Stomach smooth muscle (tissue), 2 donors: ENCODE measurements around the gene CHIC2.

Experiments
- H3K27ac ChIP-seq: one replicate; pipeline ENCODE4 v1.7.0; 2013; ENCODE audit warnings: mild to moderate bottlenecking, low read length, inconsistent platforms
- H3K27me3 ChIP-seq, 2 donors: one replicate each; pipeline ENCODE4 v1.7.0; 2013; ENCODE audit warnings: low read length in 2 of 2; ENCODE audit not compliant: insufficient read depth in 2 of 2, control insufficient read depth in 1 of 2
- H3K36me3 ChIP-seq, 2 donors: one replicate each; pipeline ENCODE4 v1.7.0; 2013; ENCODE audit warnings: low read length in 2 of 2; ENCODE audit not compliant: control insufficient read depth in 2 of 2, insufficient read depth in 2 of 2
- H3K4me1 ChIP-seq: one replicate; pipeline ENCODE4 v1.7.0; 2013; ENCODE audit warnings: low read length; ENCODE audit not compliant: control insufficient read depth, insufficient read depth
- H3K4me3 ChIP-seq, 2 donors: one replicate each; pipeline ENCODE4 v1.7.0; 2013; ENCODE audit warnings: low read length in 2 of 2
- H3K9ac ChIP-seq, 2 donors: one replicate each; pipeline ENCODE4 v1.7.0; 2013; ENCODE audit warnings: low read length in 2 of 2, mild to moderate bottlenecking in 1 of 2
- H3K9me3 ChIP-seq, 2 donors: one replicate each; pipeline ENCODE4 v1.7.0; 2013; ENCODE audit warnings: low read length in 2 of 2; ENCODE audit not compliant: control insufficient read depth in 2 of 2
- donor health status: healthy.
- donor health status: Pancreatic carcinoma.

The CHIC2 gene

GRCh38 chr4:54092405-54093323, 28.3 kb upstream of the CHIC2 start:
- Histone ChIP-seq H3K4me1 (peaks cover 15% of the 10 kb centered on the region), H3K9ac (peak overlapping the region in 1 of 2 donors; percentile 19), H3K4me3 (peak overlapping the region; percentile 82 to 84), H3K9me3 (no peaks in the 10 kb centered on the region), H3K27ac (no peak overlapping the region), H3K36me3 (no peaks in the 10 kb centered on the region), H3K27me3 (peaks cover 57 to 66% of the 10 kb centered on the region in 2 donors)

- Histone ChIP-seq H3K9ac (peak overlapping the region; percentile 31 to 47), H3K27ac (no peak overlapping the region)
These were observed 27.4 kb upstream of the CHIC2 start for GRCh38 chr4:54091637-54092404.

GRCh38 chr4:54090804-54091623, 26.6 kb upstream of the CHIC2 start:
- H3K36me3 ChIP-seq, result no peaks in the 10 kb centered on the region
- H3K4me1 ChIP-seq, result peaks cover 15% of the 10 kb centered on the region
- H3K9ac ChIP-seq, result no peak overlapping the region
- peaks cover 42 to 49% of the 10 kb centered on the region in 2 donors for H3K27me3 ChIP-seq
- H3K9me3 ChIP-seq, result no peaks in the 10 kb centered on the region
- peak overlapping the region; percentile 82 to 84 for H3K4me3 ChIP-seq
- no peak overlapping the region for H3K27ac ChIP-seq

More at GRCh38 chr4:54091637-54092404, 27.4 kb upstream of the CHIC2 start:
- Histone ChIP-seq H3K27me3 (peaks cover 49 to 57% of the 10 kb centered on the region in 2 donors), H3K36me3 (no peaks in the 10 kb centered on the region), H3K4me3 (peak overlapping the region; percentile 82 to 84), H3K9me3 (no peaks in the 10 kb centered on the region), H3K4me1 (peaks cover 15% of the 10 kb centered on the region)

GRCh38 chr4:54090404-54090803, 26.0 kb upstream of the CHIC2 start:
- Histone ChIP-seq H3K27ac (no peak overlapping the region), H3K9me3 (no peaks in the 10 kb centered on the region), H3K27me3 (peaks cover 40 to 44% of the 10 kb centered on the region in 2 donors), H3K9ac (no peak overlapping the region), H3K4me3 (no peak overlapping the region), H3K4me1 (peaks cover 15% of the 10 kb centered on the region), H3K36me3 (no peaks in the 10 kb centered on the region)

GRCh38 chr4:54089875-54090274, 25.5 kb upstream of the CHIC2 start:
- Histone ChIP-seq H3K27ac (no peak overlapping the region), H3K36me3 (no peaks in the 10 kb centered on the region), H3K9ac (no peak overlapping the region), H3K4me1 (peaks cover 15% of the 10 kb centered on the region), H3K4me3 (no peak overlapping the region), H3K9me3 (no peaks in the 10 kb centered on the region), H3K27me3 (peaks cover 35 to 39% of the 10 kb centered on the region in 2 donors)

GRCh38 chr4:54085284-54085683, 20.9 kb upstream of the CHIC2 start:
- no peak overlapping the region for H3K9ac ChIP-seq
- H3K27me3 ChIP-seq, result peaks cover 0 to 2% of the 10 kb centered on the region in 2 donors
- H3K9me3 ChIP-seq, result no peaks in the 10 kb centered on the region
- no peak overlapping the region for H3K4me3 ChIP-seq
- H3K4me1 ChIP-seq, result no peaks in the 10 kb centered on the region
- no peaks in the 10 kb centered on the region for H3K36me3 ChIP-seq
- no peak overlapping the region for H3K27ac ChIP-seq

- Histone ChIP-seq H3K9me3 (no peaks in the 10 kb centered on the region), H3K9ac (no peak overlapping the region), H3K27me3 (peaks cover 0 to 2% of the 10 kb centered on the region in 2 donors), H3K4me3 (no peak overlapping the region), H3K27ac (no peak overlapping the region), H3K36me3 (no peaks in the 10 kb centered on the region), H3K4me1 (no peaks in the 10 kb centered on the region)
These were observed 17.8 kb upstream of the CHIC2 start for GRCh38 chr4:54082168-54082567.

GRCh38 chr4:54077812-54078211, 13.4 kb upstream of the CHIC2 start:
- no peaks in the 10 kb centered on the region for H3K9me3 ChIP-seq
- no peak overlapping the region for H3K4me3 ChIP-seq
- no peaks in the 10 kb centered on the region for H3K36me3 ChIP-seq
- H3K4me1 ChIP-seq, result no peaks in the 10 kb centered on the region
- no peaks in the 10 kb centered on the region for H3K27me3 ChIP-seq
- H3K9ac ChIP-seq, result no peak overlapping the region
- H3K27ac ChIP-seq, result no peak overlapping the region

- H3K4me1 ChIP-seq, result no peaks in the 10 kb centered on the region
- no peaks in the 10 kb centered on the region for H3K27me3 ChIP-seq
- H3K27ac ChIP-seq, result no peak overlapping the region
- no peaks in the 10 kb centered on the region for H3K36me3 ChIP-seq
- H3K9ac ChIP-seq, result no peak overlapping the region
- no peaks in the 10 kb centered on the region for H3K9me3 ChIP-seq
- no peak overlapping the region for H3K4me3 ChIP-seq
These were observed 12.3 kb upstream of the CHIC2 start for GRCh38 chr4:54076673-54077072.

GRCh38 chr4:54074381-54074780, 10.0 kb upstream of the CHIC2 start:
- no peak overlapping the region for H3K27ac ChIP-seq

More at GRCh38 chr4:54074381-54074780, 10.0 kb upstream of the CHIC2 start:
- Histone ChIP-seq H3K36me3 (no peaks in the 10 kb centered on the region), H3K4me3 (no peak overlapping the region), H3K4me1 (no peaks in the 10 kb centered on the region), H3K9me3 (no peaks in the 10 kb centered on the region), H3K9ac (no peak overlapping the region), H3K27me3 (no peaks in the 10 kb centered on the region)
